Liver (tissue), 3 donors: ENCODE results near the gene EML3.
"Not testable (repeated sequence)": the region's sequence is repeated elsewhere in the genome, so short reads cannot be mapped to it uniquely, and the experiment has no call there.

Experiments used
- CTCF ChIP-seq: fragments of 150-350 bp; IDR thresholded peaks from 2 replicates; pipeline ENCODE4 v1.5.1; 2017; ENCODE audit warnings: improper control_type of control experiment, low read depth, low read length; ENCODE audit not compliant: missing input control
- EGR1 ChIP-seq, 2 donors: IDR thresholded peaks; 2 replicates each; pipeline ENCODE4 v1.6.1; 2016 to 2018; ENCODE audit warnings: antibody characterized with exemption in 2 of 2, low read depth in 2 of 2
- JUND ChIP-seq, 2 donors: IDR thresholded peaks; 2 replicates each; pipeline ENCODE4 v1.6.1; 2016; ENCODE audit warnings: antibody characterized with exemption in 2 of 2
- RAD21 ChIP-seq, 2 donors: IDR thresholded peaks; 2 replicates each; pipeline ENCODE4 v1.6.1; 2016; ENCODE audit warnings: antibody characterized with exemption in 2 of 2, mild to moderate bottlenecking in 2 of 2
- donor health status: healthy.
- donor health status: healthy.

- not testable (repeated sequence) for TF ChIP-seq CTCF; JUND (IDR thresholded peaks at IDR 0.05); EGR1 (IDR thresholded peaks at IDR 0.05; ENCODE audit: low read depth in 2 of 2); RAD21 (IDR thresholded peaks at IDR 0.05)
These were observed 41.1 kb downstream of the EML3 start for GRCh38 chr11:62571493-62571892.
